ENCODE data around the gene KLK4.

- TF ChIP-seq, protein P1, sequence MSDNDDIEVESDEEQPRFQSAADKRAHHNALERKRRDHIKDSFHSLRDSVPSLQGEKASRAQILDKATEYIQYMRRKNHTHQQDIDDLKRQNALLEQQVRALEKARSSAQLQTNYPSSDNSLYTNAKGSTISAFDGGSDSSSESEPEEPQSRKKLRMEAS (CRISPR knock-in tag; IDR thresholded peaks at IDR 0.05): no peak
- TF ChIP-seq CTCF (IDR thresholded peaks at IDR 0.05) (no peak), ARID4B (CRISPR knock-in tag; IDR thresholded peaks at IDR 0.05; ENCODE audit: borderline replicate concordance) (no peak), ZNF423 (CRISPR knock-in tag; IDR thresholded peaks at IDR 0.05) (no peak), FOXJ3 (CRISPR knock-in tag; IDR thresholded peaks at IDR 0.05; ENCODE audit: borderline replicate concordance) (no peak), SP1 (CRISPR knock-in tag; conservative IDR thresholded peaks at IDR 0.05) (no peak), SMAD3 (CRISPR knock-in tag; IDR thresholded peaks at IDR 0.05; ENCODE audit: borderline replicate concordance) (no peak), ZSCAN18 (CRISPR knock-in tag; IDR thresholded peaks at IDR 0.05) (no peak), NR3C1 (CRISPR knock-in tag; conservative IDR thresholded peaks at IDR 0.05; ENCODE audit: low read depth) (no peak), ESRRA (CRISPR knock-in tag; IDR thresholded peaks at IDR 0.05; ENCODE audit: borderline replicate concordance) (no peak), USF2 (CRISPR knock-in tag; IDR thresholded peaks at IDR 0.05) (no peak)
Measured at GRCh38 chr19:50861496-50862286, 49.5 kb downstream of the KLK4 start.

Measured in WTC11 (cell line).